Smooth muscle cell (in vitro differentiated cells): Measurements from ENCODE around the gene PKHD1. TPM values are rescaled to one million over a fixed set of nuclear protein-coding genes. Genes with fewer than 3 reads are reported as not detected.

ENCODE experiments used
- DNase-seq: peaks from one replicate; lab custom pipeline; 2025; ENCODE audit not compliant: unreplicated experiment; lab: John Stamatoyannopoulos, UW
- H2AFZ ChIP-seq: fragments of 200-600 bp; sonication (generic); 2 replicates; pipeline ENCODE4 v1.6.0; 2016; ENCODE audit warnings: antibody characterized with exemption, low read depth, mild to moderate bottlenecking
- H3F3A ChIP-seq: fragments of 200-600 bp; sonication (generic); 2 replicates; pipeline ENCODE4 v1.6.0; 2017; ENCODE audit warnings: antibody characterized with exemption, low read depth
- H3K27ac ChIP-seq: fragments of 200-600 bp; sonication (generic); 2 replicates; pipeline ENCODE4 v1.5.1; 2016; ENCODE audit warnings: low read depth, mild to moderate bottlenecking
- H3K27me3 ChIP-seq: fragments of 200-600 bp; sonication (generic); 2 replicates; pipeline ENCODE4 v1.6.1; 2016; ENCODE audit warnings: low read depth, mild to moderate bottlenecking
- H3K36me3 ChIP-seq: fragments of 200-600 bp; sonication (generic); 2 replicates; pipeline ENCODE4 v1.5.1; 2016; ENCODE audit warnings: low read depth
- H3K4me1 ChIP-seq: fragments of 200-600 bp; sonication (generic); 2 replicates; pipeline ENCODE4 v1.5.1; 2016; ENCODE audit warnings: low read depth
- H3K4me2 ChIP-seq: fragments of 200-600 bp; sonication (generic); 2 replicates; pipeline ENCODE4 v1.6.0; 2016; ENCODE audit warnings: mild to moderate bottlenecking
- H3K4me3 ChIP-seq: fragments of 200-600 bp; sonication (generic); 2 replicates; pipeline ENCODE4 v1.5.1; 2016; ENCODE audit warnings: mild to moderate bottlenecking
- H3K79me2 ChIP-seq: fragments of 200-600 bp; sonication (generic); 2 replicates; pipeline ENCODE4 v1.6.0; 2016; ENCODE audit warnings: low read depth, mild to moderate bottlenecking
- H3K9ac ChIP-seq: fragments of 200-600 bp; sonication (generic); 2 replicates; pipeline ENCODE4 v1.6.0; 2016; ENCODE audit warnings: low read depth
- H3K9me3 ChIP-seq: fragments of 200-600 bp; sonication (generic); replicated peaks from 2 replicates; pipeline ENCODE4 v1.5.1; 2016; ENCODE audit warnings: low read depth
- H4K20me1 ChIP-seq: fragments of 200-600 bp; sonication (generic); 2 replicates; pipeline ENCODE4 v1.6.0; 2016; ENCODE audit warnings: low read depth
- WGBS: methylation state at CpG from one replicate; pipeline ENCODE4 v1.1.7; 2016; ENCODE audit warnings: low lambda C conversion rate; 5-methylcytosine and 5-hydroxymethylcytosine counted together
- polyA plus RNA-seq: library from polyadenylated mRNA; unstranded; fragments of >200 nt; fragmentation: Nextera tagmentation; extraction: Ambion mirVana; gene quantifications from 2 replicates; pipeline ENCODE4 v1.2.1, GENCODE V29; 2016
- total RNA-seq: library from RNA; depleted of rRNA; stranded (reverse); fragments of >200 nt; gene quantifications from 2 replicates; pipeline ENCODE4 v1.2.3, GENCODE V29; 2014
- TF ChIP-seq, protein P1 (sequence below): fragments of 200-600 bp; sonication (generic); IDR thresholded peaks from 2 replicates; pipeline ENCODE4 v1.5.1; 2017; ENCODE audit warnings: borderline replicate concordance, mild to moderate bottlenecking, antibody characterized with exemption; ENCODE audit not compliant: insufficient read depth, poor library complexity, severe bottlenecking

Gene PKHD1
- total and polyA plus RNA-seq, 2 experiments from 2014 or later, result not detected

DNA sequence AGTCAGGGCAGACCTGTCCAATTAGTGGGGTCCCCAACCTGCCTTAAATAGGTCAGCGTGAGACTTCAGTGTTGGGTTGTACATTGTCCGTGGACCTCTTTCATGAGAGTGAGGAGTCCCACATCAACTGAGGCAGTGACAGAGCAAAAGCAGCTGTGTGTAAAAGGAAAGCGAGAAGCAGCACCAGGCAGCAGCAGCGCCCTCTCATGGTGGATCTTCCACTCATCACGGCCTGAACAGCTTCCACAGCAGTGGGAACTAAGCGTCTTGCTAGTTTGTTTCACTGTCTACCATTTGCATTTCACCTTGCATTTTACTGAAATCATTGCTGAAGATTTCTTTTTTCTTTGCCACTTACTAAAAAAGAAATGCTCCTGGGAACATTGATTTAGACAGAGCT lies 333.8 kb downstream of the PKHD1 start:
- WGBS, result 28% methylated on average over 6 of the region's 6 CpGs
- DNase-seq, result no peak

GRCh38 chr6:51743999-51744398 lies 343.4 kb downstream of the PKHD1 start:
- no peaks in the 10 kb centered on the region for H3K27me3 ChIP-seq
- no peak for DNase-seq
- H4K20me1 ChIP-seq, result no peaks in the 10 kb centered on the region
- no peak overlapping the region for H3K27ac ChIP-seq
- no peaks in the 10 kb centered on the region for H3K79me2 ChIP-seq
- no peaks in the 10 kb centered on the region for H3K9me3 ChIP-seq
- TF ChIP-seq, protein P1, sequence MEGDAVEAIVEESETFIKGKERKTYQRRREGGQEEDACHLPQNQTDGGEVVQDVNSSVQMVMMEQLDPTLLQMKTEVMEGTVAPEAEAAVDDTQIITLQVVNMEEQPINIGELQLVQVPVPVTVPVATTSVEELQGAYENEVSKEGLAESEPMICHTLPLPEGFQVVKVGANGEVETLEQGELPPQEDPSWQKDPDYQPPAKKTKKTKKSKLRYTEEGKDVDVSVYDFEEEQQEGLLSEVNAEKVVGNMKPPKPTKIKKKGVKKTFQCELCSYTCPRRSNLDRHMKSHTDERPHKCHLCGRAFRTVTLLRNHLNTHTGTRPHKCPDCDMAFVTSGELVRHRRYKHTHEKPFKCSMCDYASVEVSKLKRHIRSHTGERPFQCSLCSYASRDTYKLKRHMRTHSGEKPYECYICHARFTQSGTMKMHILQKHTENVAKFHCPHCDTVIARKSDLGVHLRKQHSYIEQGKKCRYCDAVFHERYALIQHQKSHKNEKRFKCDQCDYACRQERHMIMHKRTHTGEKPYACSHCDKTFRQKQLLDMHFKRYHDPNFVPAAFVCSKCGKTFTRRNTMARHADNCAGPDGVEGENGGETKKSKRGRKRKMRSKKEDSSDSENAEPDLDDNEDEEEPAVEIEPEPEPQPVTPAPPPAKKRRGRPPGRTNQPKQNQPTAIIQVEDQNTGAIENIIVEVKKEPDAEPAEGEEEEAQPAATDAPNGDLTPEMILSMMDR, result no peak
- H3K4me3 ChIP-seq, result no peak overlapping the region
- no peak overlapping the region for H2AFZ ChIP-seq
- H3F3A ChIP-seq, result no peaks in the 10 kb centered on the region
- 86% methylated on average over 2 of the region's 2 CpGs for WGBS
- H3K36me3 ChIP-seq, result no peaks in the 10 kb centered on the region
- H3K4me1 ChIP-seq, result no peaks in the 10 kb centered on the region
- no peak overlapping the region for H3K4me2 ChIP-seq
- no peak overlapping the region for H3K9ac ChIP-seq

More for the DNA sequence above, 333.8 kb downstream of the PKHD1 start:
- no peaks in the 10 kb centered on the region for H4K20me1 ChIP-seq
- no peaks in the 10 kb centered on the region for H3F3A ChIP-seq
- no peak overlapping the region for H2AFZ ChIP-seq
- no peaks in the 10 kb centered on the region for H3K36me3 ChIP-seq
- H3K9ac ChIP-seq, result no peak overlapping the region
- no peaks in the 10 kb centered on the region for H3K27me3 ChIP-seq
- TF ChIP-seq, protein P1, result peak; percentile 49
- H3K4me1 ChIP-seq, result no peaks in the 10 kb centered on the region
- H3K79me2 ChIP-seq, result no peaks in the 10 kb centered on the region
- H3K4me3 ChIP-seq, result no peak overlapping the region
- no peak overlapping the region for H3K27ac ChIP-seq
- no peaks in the 10 kb centered on the region for H3K9me3 ChIP-seq
- no peak overlapping the region for H3K4me2 ChIP-seq

- TF ChIP-seq, protein P1, result no peak
- Histone ChIP-seq H3K79me2 (no peaks in the 10 kb centered on the region), H3K4me1 (no peaks in the 10 kb centered on the region), H3K4me2 (no peak overlapping the region), H2AFZ (no peak overlapping the region), H3K27me3 (no peaks in the 10 kb centered on the region), H3K36me3 (no peaks in the 10 kb centered on the region), H3K9me3 (no peaks in the 10 kb centered on the region), H3K9ac (no peak overlapping the region), H4K20me1 (no peaks in the 10 kb centered on the region), H3K27ac (no peak overlapping the region), H3F3A (no peaks in the 10 kb centered on the region), H3K4me3 (no peak overlapping the region)
- no peak for DNase-seq
- 83% methylated on average over 2 of the region's 2 CpGs for WGBS
Measured at GRCh38 chr6:51740658-51741057, 346.8 kb downstream of the PKHD1 start.

DNA sequence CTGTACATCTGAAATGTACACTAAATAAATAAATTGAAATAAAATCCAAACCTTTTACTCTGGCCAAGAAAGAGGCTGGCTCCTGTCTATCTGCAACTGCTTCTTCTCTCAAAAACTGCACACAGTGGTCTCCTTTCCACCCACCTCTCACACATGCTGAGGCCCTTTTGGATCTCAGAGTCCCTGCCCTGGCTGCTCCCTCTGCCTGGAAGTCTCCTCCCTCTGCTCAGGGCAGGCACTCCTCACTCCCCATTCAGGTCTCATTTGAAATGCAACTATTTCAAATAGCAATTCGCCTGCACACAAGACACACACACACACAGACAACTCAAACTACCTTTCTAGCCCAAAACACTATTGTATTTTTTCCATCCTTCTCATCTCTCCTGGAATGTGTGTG lies 348.8 kb downstream of the PKHD1 start:
- 73% methylated on average over 1 of the region's 1 CpG for WGBS
- Histone ChIP-seq H3K4me3 (no peak overlapping the region), H3K4me1 (no peaks in the 10 kb centered on the region), H3F3A (no peaks in the 10 kb centered on the region), H2AFZ (no peak overlapping the region), H3K9ac (no peak overlapping the region), H3K27ac (no peak overlapping the region), H3K27me3 (no peaks in the 10 kb centered on the region), H3K79me2 (no peaks in the 10 kb centered on the region), H3K9me3 (no peaks in the 10 kb centered on the region), H3K36me3 (no peaks in the 10 kb centered on the region), H3K4me2 (no peak overlapping the region), H4K20me1 (no peaks in the 10 kb centered on the region)
- DNase-seq, result no peak
- TF ChIP-seq, protein P1, result no peak
